Activated T-cell treated with anti-CD3 and anti-CD28 coated beads, Interleukin-2, amount 50 U/mL, for 72 hours (primary cell): ENCODE results near the gene KCND1. TPM values are rescaled to one million over a fixed set of nuclear protein-coding genes. Genes with fewer than 3 reads are reported as not detected.

Experiments used
- ATAC-seq, 2 donors: fragments of 150-1000 bp; cut with Tn5 transposase; replicated peaks in 1 of 2; 2 replicates each; pipeline ENCODE4 v1.10.0; 2021; ENCODE audit warnings: moderate library complexity in 2 of 2, mild to moderate bottlenecking in 1 of 2
- DNase-seq, 2 donors: peaks; one replicate each; pipeline ENCODE4 v3.0.0; 2021 to 2022; ENCODE audit warnings: mixed read lengths in 1 of 2
- H3K27ac Mint-ChIP-seq: one replicate; pipeline ENCODE4 v1.8.0; 2022; ENCODE audit warnings: mild to moderate bottlenecking, moderate library complexity, mixed read lengths
- H3K27me3 Mint-ChIP-seq: one replicate; pipeline ENCODE4 v1.8.0; 2022; ENCODE audit warnings: low read depth, mixed read lengths
- H3K36me3 Mint-ChIP-seq, 2 donors: one replicate each; pipeline ENCODE4 v1.8.0; 2022; ENCODE audit warnings: mixed read lengths in 2 of 2, mild to moderate bottlenecking in 1 of 2; ENCODE audit not compliant: insufficient read depth in 2 of 2
- H3K4me1 Mint-ChIP-seq: one replicate; pipeline ENCODE4 v1.8.0; 2022; ENCODE audit warnings: low read depth, mixed read lengths
- H3K4me3 Mint-ChIP-seq, 2 donors: one replicate each; pipeline ENCODE4 v1.8.0; 2022; ENCODE audit warnings: mild to moderate bottlenecking in 2 of 2, mixed read lengths in 2 of 2, moderate library complexity in 2 of 2
- H3K9me3 Mint-ChIP-seq, 2 donors: one replicate each; pipeline ENCODE4 v1.8.0; 2022; ENCODE audit warnings: mixed read lengths in 2 of 2
- total RNA-seq, 2 donors: library from RNA; stranded (reverse); gene quantifications; one replicate each; pipeline ENCODE4 v1.2.3, GENCODE V29; 2022

The KCND1 gene
- total RNA-seq, 2 donors from 2014 or later, result 7.6 to 8.3 TPM

GRCh38 chrX:48969471-48969870 is 2.2 kb downstream of the KCND1 start:
- no peak overlapping the region for H3K27ac Mint-ChIP-seq
- no peaks in the 10 kb centered on the region for H3K9me3 Mint-ChIP-seq
- H3K4me3 Mint-ChIP-seq, result no peak overlapping the region
- H3K4me1 Mint-ChIP-seq, result peaks cover 15% of the 10 kb centered on the region
- H3K27me3 Mint-ChIP-seq, result peaks cover 29% of the 10 kb centered on the region
- ATAC-seq, result no peak
- DNase-seq, result no peak
- peaks cover 0 to under 1% of the 10 kb centered on the region in 2 donors for H3K36me3 Mint-ChIP-seq

GRCh38 chrX:48968377-48968776 is 3.3 kb downstream of the KCND1 start:
- Mint-ChIP-seq H3K27me3 (peaks cover 27% of the 10 kb centered on the region), H3K36me3 (peaks cover 0 to 3% of the 10 kb centered on the region in 2 donors), H3K4me1 (peaks cover 15% of the 10 kb centered on the region), H3K27ac (no peak overlapping the region), H3K9me3 (no peaks in the 10 kb centered on the region), H3K4me3 (no peak overlapping the region)
- ATAC-seq (no peak), DNase-seq (no peak)

GRCh38 chrX:48966796-48967579 is 4.7 kb downstream of the KCND1 start:
- H3K9me3 Mint-ChIP-seq, result no peaks in the 10 kb centered on the region
- peaks cover 19% of the 10 kb centered on the region for H3K27me3 Mint-ChIP-seq
- H3K4me3 Mint-ChIP-seq, result no peak overlapping the region
- H3K27ac Mint-ChIP-seq, result no peak overlapping the region
- no peak for DNase-seq
- ATAC-seq, result no peak
- H3K4me1 Mint-ChIP-seq, result peaks cover 3% of the 10 kb centered on the region
- H3K36me3 Mint-ChIP-seq, result peaks cover 0 to 3% of the 10 kb centered on the region in 2 donors

- Mint-ChIP-seq H3K4me1 (no peaks in the 10 kb centered on the region), H3K9me3 (no peaks in the 10 kb centered on the region), H3K27me3 (peaks cover 18% of the 10 kb centered on the region), H3K36me3 (peaks cover 0 to 3% of the 10 kb centered on the region in 2 donors), H3K4me3 (no peak overlapping the region), H3K27ac (no peak overlapping the region)
- DNase-seq (no peak), ATAC-seq (no peak)
Observed at GRCh38 chrX:48965959-48966358, 5.7 kb downstream of the KCND1 start.

- H3K4me1 Mint-ChIP-seq, result peaks cover 8% of the 10 kb centered on the region
- H3K27ac Mint-ChIP-seq, result no peak overlapping the region
- DNase-seq (no peak), ATAC-seq (no peak)
- peaks cover 13% of the 10 kb centered on the region for H3K27me3 Mint-ChIP-seq
- H3K4me3 Mint-ChIP-seq, result no peak overlapping the region
- peaks cover 2 to 3% of the 10 kb centered on the region in 2 donors for H3K36me3 Mint-ChIP-seq
- H3K9me3 Mint-ChIP-seq, result no peaks in the 10 kb centered on the region
Observed at GRCh38 chrX:48961585-48962091, 10.0 kb downstream of the KCND1 start.

- ATAC-seq (no peak), DNase-seq (no peak)
- Mint-ChIP-seq H3K36me3 (peaks cover 5% of the 10 kb centered on the region in 2 donors), H3K27ac (peak overlapping the region; percentile 100), H3K4me1 (peaks cover 17% of the 10 kb centered on the region), H3K27me3 (peaks cover 13% of the 10 kb centered on the region), H3K4me3 (peak overlapping the region; percentile 25 to 48), H3K9me3 (no peaks in the 10 kb centered on the region)
Observed at GRCh38 chrX:48960291-48960690, 11.4 kb downstream of the KCND1 start.

GRCh38 chrX:48958635-48959094 is 13.0 kb downstream of the KCND1 start:
- DNase-seq, result peak; percentile 29 to 35
- Mint-ChIP-seq H3K9me3 (no peaks in the 10 kb centered on the region), H3K4me3 (peak overlapping the region; percentile 96 to 97), H3K4me1 (peaks cover 28% of the 10 kb centered on the region), H3K36me3 (peaks cover 4 to 6% of the 10 kb centered on the region in 2 donors), H3K27ac (peak overlapping the region; percentile 100), H3K27me3 (peaks cover 13% of the 10 kb centered on the region)
- ATAC-seq, result no peak

GRCh38 chrX:48957827-48958634 is 13.6 kb downstream of the KCND1 start:
- Mint-ChIP-seq H3K4me3 (peak overlapping the region; percentile 96 to 97), H3K36me3 (peaks cover 4 to 8% of the 10 kb centered on the region in 2 donors), H3K27ac (peak overlapping the region; percentile 100), H3K4me1 (peaks cover 34% of the 10 kb centered on the region), H3K27me3 (peaks cover 13% of the 10 kb centered on the region), H3K9me3 (no peaks in the 10 kb centered on the region)
- ATAC-seq, result peak; percentile 85 to 87
- DNase-seq, result peak; percentile 93 to 94

- Mint-ChIP-seq H3K4me3 (peak within 1 kb of the TSS; percentile 96 to 97), H3K27me3 (peaks cover 13% of the 10 kb centered on the region), H3K27ac (peak within 1 kb of the TSS; percentile 100), H3K36me3 (peaks cover 6 to 8% of the 10 kb centered on the region in 2 donors), H3K4me1 (peaks cover 40% of the 10 kb centered on the region), H3K9me3 (no peaks in the 10 kb centered on the region)
- DNase-seq (peak in 1 of 2 donors; percentile 75), ATAC-seq (peak; percentile 53 to 55)
Observed at GRCh38 chrX:48957477-48957826, 14.2 kb downstream of the KCND1 start, which contains the start of gene OTUD5. TSS of gene OTUD5 (minus strand) at chrX:48957607. CDS start at chrX:48957570, 37 bp downstream.

- H3K36me3 Mint-ChIP-seq, result peaks cover 7 to 8% of the 10 kb centered on the region in 2 donors
- peak overlapping the region; percentile 95 for H3K27ac Mint-ChIP-seq
- peak; percentile 7 to 18 for ATAC-seq
- H3K27me3 Mint-ChIP-seq, result peaks cover 13% of the 10 kb centered on the region
- H3K4me3 Mint-ChIP-seq, result peak overlapping the region; percentile 82 to 87
- H3K9me3 Mint-ChIP-seq, result no peaks in the 10 kb centered on the region
- peaks cover 46% of the 10 kb centered on the region for H3K4me1 Mint-ChIP-seq
- DNase-seq, result peak; percentile 68 to 72
Observed at GRCh38 chrX:48956728-48957414, 14.8 kb downstream of the KCND1 start.

- no peaks in the 10 kb centered on the region for H3K27me3 Mint-ChIP-seq
- no peak overlapping the region for H3K27ac Mint-ChIP-seq
- peaks cover 65% of the 10 kb centered on the region for H3K4me1 Mint-ChIP-seq
- peaks cover 3 to 17% of the 10 kb centered on the region in 2 donors for H3K36me3 Mint-ChIP-seq
- ATAC-seq (no peak), DNase-seq (no peak)
- H3K4me3 Mint-ChIP-seq, result no peak overlapping the region
- peaks cover 0 to 2% of the 10 kb centered on the region in 2 donors for H3K9me3 Mint-ChIP-seq
Observed at GRCh38 chrX:48948589-48948988, 23.1 kb downstream of the KCND1 start.

- H3K9me3 Mint-ChIP-seq, result peaks cover 0 to 4% of the 10 kb centered on the region in 2 donors
- ATAC-seq, result peak; percentile 36 to 45
Observed at GRCh38 chrX:48945517-48946348, 25.9 kb downstream of the KCND1 start.

More at GRCh38 chrX:48945517-48946348, 25.9 kb downstream of the KCND1 start:
- H3K4me3 Mint-ChIP-seq, result peak overlapping the region; percentile 60 to 72
- no peaks in the 10 kb centered on the region for H3K27me3 Mint-ChIP-seq
- peaks cover 15 to 23% of the 10 kb centered on the region in 2 donors for H3K36me3 Mint-ChIP-seq
- H3K4me1 Mint-ChIP-seq, result peaks cover 71% of the 10 kb centered on the region
- H3K27ac Mint-ChIP-seq, result peak overlapping the region; percentile 89
- peak in 1 of 2 donors; percentile 68 for DNase-seq
